Stimulated activated naive B cell treated with anti-CD40 and anti-IgM and Interleukin-4, amounts not matched to agents 10 μg/mL and 1 μg/mL and 100 μg/mL, for 72 hours (primary cell): Measurements from ENCODE around the gene PTPRS.
"Not testable (repeated sequence)": the region's sequence is repeated elsewhere in the genome, so short reads cannot be mapped to it uniquely, and the experiment has no call there.

Source experiments
- ATAC-seq, 2 donors: fragments of 150-1000 bp; cut with Tn5 transposase; replicated peaks; 2 replicates each; pipeline ENCODE4 v1.10.0; 2021; ENCODE audit warnings: moderate library complexity in 1 of 2
- DNase-seq: peaks from one replicate; pipeline ENCODE4 v3.0.0; 2021
- H3K27ac Mint-ChIP-seq: one replicate; pipeline ENCODE4 v1.8.0; 2022; ENCODE audit warnings: mild to moderate bottlenecking, mixed read lengths
- H3K27me3 Mint-ChIP-seq, 2 donors: one replicate each; pipeline ENCODE4 v1.8.0; 2022; ENCODE audit warnings: mixed read lengths in 2 of 2
- H3K36me3 Mint-ChIP-seq, 2 donors: one replicate each; pipeline ENCODE4 v1.8.0; 2022; ENCODE audit warnings: mixed read lengths in 2 of 2, mild to moderate bottlenecking in 1 of 2
- H3K4me1 Mint-ChIP-seq, 2 donors: one replicate each; pipeline ENCODE4 v1.8.0; 2022; ENCODE audit warnings: mixed read lengths in 2 of 2, mild to moderate bottlenecking in 1 of 2
- H3K4me3 Mint-ChIP-seq, 2 donors: one replicate each; pipeline ENCODE4 v1.8.0; 2022; ENCODE audit warnings: mild to moderate bottlenecking in 2 of 2, mixed read lengths in 2 of 2, moderate library complexity in 1 of 2
- H3K9me3 Mint-ChIP-seq, 2 donors: one replicate each; pipeline ENCODE4 v1.8.0; 2022; ENCODE audit warnings: mixed read lengths in 2 of 2, mild to moderate bottlenecking in 1 of 2

Gene PTPRS

DNA sequence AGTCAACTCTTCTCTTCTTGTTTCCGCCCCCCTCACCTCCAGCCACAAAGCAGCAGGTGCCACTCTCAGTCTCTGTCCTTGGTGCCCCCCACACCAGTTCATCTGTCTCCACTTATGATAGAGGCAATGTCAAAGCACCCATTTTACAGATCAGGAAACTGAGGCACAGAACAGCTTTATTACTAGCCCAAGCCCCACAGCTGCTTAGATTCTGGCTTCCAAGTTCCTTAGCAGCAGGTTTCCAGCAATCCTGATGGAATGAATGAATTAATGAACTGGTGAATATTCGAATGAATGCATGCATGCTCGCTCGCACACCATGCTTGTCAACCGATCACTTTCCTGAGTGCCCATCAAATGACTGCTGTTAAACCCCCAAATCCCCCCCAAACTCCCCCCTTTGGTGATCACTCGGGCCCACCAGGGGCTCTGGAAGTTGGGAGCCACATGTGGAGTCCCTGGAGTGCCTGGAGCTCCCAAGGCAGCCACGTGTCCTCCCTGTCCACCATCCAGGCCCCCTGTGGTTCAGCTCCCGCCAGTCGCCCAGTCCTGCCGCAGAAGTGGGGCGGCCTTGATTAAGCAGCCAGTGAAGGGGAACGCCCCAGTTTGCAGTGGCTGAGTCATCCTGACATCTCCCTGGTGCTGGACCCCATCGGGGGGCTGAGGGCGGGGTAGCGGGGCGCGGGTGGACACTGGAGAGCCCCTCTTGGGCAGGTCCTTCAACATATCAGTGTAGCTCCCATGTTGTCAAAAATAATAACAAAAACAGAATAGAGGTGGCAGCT is 6.8 kb downstream of the PTPRS start:
- no peak overlapping the region for H3K27ac Mint-ChIP-seq
- H3K4me3 Mint-ChIP-seq = no peak overlapping the region
- DNase-seq = no peak
- peaks cover 25 to 26% of the 10 kb centered on the region in 2 donors for H3K4me1 Mint-ChIP-seq
- no peaks in the 10 kb centered on the region for H3K9me3 Mint-ChIP-seq
- no peak for ATAC-seq
- peaks cover 55 to 57% of the 10 kb centered on the region in 2 donors for H3K27me3 Mint-ChIP-seq
- no peaks in the 10 kb centered on the region for H3K36me3 Mint-ChIP-seq

DNA sequence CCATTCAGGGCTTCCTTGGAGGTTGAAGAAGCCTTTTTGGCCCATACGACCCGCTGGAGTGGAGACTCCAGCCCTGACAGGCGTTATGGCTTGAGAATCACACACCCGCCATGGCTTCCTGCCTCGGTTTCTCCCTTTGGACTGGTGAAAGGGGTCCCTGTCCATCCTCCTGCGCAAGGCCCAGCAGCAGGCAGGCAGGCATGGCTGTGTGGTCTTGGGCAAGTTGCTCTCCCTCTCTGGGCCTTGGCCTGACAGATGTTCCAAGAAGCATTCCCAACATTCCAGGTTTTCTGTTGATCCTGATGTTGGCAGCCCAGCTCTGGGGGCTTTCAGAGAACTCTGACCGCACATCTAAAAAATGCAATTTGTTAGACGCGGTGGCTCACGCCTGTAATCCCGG is 8.1 kb downstream of the PTPRS start:
- Mint-ChIP-seq H3K36me3 (no peaks in the 10 kb centered on the region), H3K27ac (no peak overlapping the region), H3K4me1 (peaks cover 17 to 19% of the 10 kb centered on the region in 2 donors), H3K27me3 (peaks cover 49 to 54% of the 10 kb centered on the region in 2 donors), H3K4me3 (no peak overlapping the region), H3K9me3 (no peaks in the 10 kb centered on the region)
- DNase-seq = no peak
- no peak for ATAC-seq

DNA sequence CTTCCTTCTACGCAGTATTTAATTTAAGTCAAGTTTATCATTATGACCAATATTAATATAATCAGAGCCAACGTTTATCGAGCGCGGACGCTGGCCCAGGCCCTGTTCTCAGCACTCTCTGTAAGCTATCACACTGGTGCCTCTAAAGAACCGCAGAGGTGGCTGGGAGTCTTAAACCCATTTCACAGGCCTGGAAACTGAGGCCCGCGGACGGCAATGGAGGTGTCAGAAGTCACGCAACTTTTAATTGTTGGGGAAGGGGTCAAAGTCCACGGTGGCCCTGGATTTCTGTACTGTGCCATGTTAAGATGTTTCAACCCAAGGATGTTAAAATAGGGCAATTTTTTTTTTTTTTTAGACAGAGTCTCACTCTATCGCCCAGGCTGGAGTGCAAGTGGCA is 8.8 kb downstream of the PTPRS start:
- DNase-seq (no peak), ATAC-seq (no peak)
- Mint-ChIP-seq H3K4me1 (peaks cover 16 to 17% of the 10 kb centered on the region in 2 donors), H3K4me3 (no peak overlapping the region), H3K9me3 (no peaks in the 10 kb centered on the region), H3K27ac (no peak overlapping the region), H3K36me3 (no peaks in the 10 kb centered on the region), H3K27me3 (peaks cover 48 to 55% of the 10 kb centered on the region in 2 donors)

DNA sequence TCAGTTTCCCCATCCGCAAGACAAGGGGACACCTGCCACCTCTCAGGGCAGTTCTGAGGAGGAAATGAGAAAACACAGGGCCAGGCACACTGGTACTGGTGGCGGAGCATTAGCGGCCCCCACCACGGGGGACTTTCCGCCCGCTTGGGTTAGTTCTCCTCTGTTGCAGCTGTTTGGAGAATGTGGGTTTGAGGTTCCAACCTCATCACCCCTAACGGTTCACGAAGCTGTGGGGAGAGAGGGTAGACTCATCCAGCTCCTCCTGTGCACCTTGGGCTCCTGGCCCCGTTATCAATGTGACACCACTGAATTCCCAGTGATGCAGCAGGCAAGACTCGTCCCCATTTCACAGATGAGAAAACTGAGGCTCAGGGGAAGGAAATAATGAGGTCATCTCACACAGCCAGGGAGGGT is 10.3 kb downstream of the PTPRS start:
- Mint-ChIP-seq H3K4me3 (no peak overlapping the region), H3K4me1 (peaks cover 4% of the 10 kb centered on the region in 2 donors), H3K27ac (no peak overlapping the region), H3K36me3 (no peaks in the 10 kb centered on the region), H3K27me3 (peaks cover 37 to 48% of the 10 kb centered on the region in 2 donors), H3K9me3 (no peaks in the 10 kb centered on the region)
- peak; percentile 89 to 92 for ATAC-seq
- DNase-seq = peak; percentile 51

DNA sequence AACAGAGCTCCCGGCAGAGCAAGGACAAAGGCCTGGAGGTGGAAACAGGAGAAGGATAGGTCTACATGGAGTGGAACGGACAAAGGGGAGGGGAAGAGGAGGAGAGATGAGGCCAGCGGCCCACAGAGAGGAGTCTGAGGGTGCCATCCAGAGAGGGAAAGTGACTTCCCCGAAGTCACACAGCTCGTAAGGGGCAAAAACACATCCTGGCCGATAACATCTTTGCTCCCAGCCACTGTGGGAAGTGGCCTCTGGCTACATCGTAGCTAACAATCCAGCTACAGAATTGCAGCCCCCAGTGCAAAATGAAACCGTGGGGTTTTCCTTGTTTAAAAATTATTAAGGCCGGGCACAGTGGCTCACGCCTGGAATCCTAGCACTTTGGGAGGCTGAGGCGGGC is 11.5 kb downstream of the PTPRS start:
- ATAC-seq (no peak), DNase-seq (no peak)
- H3K27me3 Mint-ChIP-seq = peaks cover 28 to 36% of the 10 kb centered on the region in 2 donors
- H3K4me3 Mint-ChIP-seq = no peak overlapping the region
- H3K36me3 Mint-ChIP-seq = no peaks in the 10 kb centered on the region
- H3K4me1 Mint-ChIP-seq = no peaks in the 10 kb centered on the region
- peaks cover 4% of the 10 kb centered on the region in 2 donors for H3K9me3 Mint-ChIP-seq
- H3K27ac Mint-ChIP-seq = no peak overlapping the region

DNA sequence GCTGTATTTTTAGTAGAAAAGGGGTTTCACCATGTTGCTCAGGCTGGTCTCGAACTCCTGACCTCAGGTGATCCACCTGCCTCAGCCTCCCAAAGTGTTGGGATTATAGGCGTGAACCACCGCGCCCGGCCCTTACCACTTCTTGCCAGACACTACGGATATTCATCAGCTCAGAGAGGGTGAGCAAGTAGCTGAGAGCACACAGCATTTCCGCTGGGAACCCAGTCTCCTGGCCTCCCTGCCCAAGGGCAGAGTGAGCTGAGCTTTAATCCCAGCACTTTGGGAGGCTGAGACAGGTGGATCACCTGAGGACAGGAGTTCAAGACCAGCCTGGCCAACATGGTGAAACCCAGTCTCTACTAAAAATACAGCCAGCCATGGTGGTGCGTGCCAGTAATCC is 12.2 kb downstream of the PTPRS start:
- H3K36me3 Mint-ChIP-seq, H3K4me1 Mint-ChIP-seq, H3K4me3 Mint-ChIP-seq, ATAC-seq, DNase-seq, H3K9me3 Mint-ChIP-seq, H3K27ac Mint-ChIP-seq: not testable (repeated sequence)
- peaks cover 24 to 34% of the 10 kb centered on the region in 2 donors for H3K27me3 Mint-ChIP-seq

DNA sequence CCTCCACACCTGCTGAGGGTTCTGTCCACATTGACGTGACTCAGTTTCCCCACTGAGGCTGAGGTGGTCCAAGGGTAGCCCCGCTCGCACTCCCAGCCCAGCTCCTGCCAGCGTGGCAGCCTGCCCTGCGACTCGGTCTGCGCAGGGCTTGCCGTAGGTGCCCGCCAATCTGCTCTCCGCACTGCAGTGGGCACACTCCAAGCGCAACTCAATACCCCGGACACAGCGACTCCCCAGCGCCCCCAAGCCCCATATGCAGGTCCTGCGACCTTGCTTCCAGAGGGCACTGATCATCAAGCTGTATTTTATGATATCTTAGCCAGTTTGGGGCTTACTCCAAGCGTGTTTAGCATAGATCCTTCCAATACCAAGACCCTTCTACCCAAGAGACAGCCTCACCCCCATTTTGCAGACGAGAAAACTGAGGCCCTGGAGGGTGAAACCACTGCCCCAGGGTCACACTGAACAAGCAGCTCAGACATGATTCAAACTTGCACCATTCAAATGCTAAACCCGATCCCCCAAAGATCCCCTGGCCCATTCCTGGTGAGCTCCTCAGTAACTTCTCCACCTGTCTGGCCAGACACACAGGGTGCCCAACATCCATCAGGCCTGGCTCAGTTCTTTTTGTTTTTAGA is 13.5 kb downstream of the PTPRS start:
- Mint-ChIP-seq H3K36me3 (peaks cover 0 to 5% of the 10 kb centered on the region in 2 donors), H3K9me3 (peaks cover 4 to 5% of the 10 kb centered on the region in 2 donors), H3K27me3 (peaks cover 29 to 38% of the 10 kb centered on the region in 2 donors), H3K27ac (peak overlapping the region; percentile 16), H3K4me3 (no peak overlapping the region), H3K4me1 (peaks cover 8 to 15% of the 10 kb centered on the region in 2 donors)
- no peak for ATAC-seq
- DNase-seq = no peak

DNA sequence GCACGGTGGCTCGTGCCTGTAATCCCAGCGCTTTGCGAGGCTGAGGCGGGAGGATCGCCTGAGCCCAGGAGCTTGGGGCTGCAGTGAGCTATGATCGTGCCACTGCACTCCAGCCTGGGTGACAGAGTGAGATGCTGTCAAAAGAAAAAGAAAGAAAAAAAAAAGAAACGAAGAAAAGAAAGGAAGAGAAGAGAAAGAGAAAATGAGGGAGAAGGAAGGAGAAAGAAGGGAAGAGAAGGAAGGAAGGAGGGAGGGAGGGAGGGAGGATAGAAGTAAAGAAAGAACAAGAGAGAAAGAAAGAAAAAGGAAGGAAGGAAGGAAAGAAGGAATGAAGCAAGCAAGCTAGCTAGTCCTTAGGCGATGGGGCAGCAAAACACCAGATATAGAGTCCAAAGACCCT is 14.1 kb downstream of the PTPRS start:
- peaks cover 0 to 5% of the 10 kb centered on the region in 2 donors for H3K36me3 Mint-ChIP-seq
- no peak overlapping the region for H3K4me3 Mint-ChIP-seq
- H3K9me3 Mint-ChIP-seq = peaks cover 4 to 5% of the 10 kb centered on the region in 2 donors
- peaks cover 29 to 38% of the 10 kb centered on the region in 2 donors for H3K27me3 Mint-ChIP-seq
- H3K27ac Mint-ChIP-seq = no peak overlapping the region
- ATAC-seq = no peak
- peaks cover 11 to 19% of the 10 kb centered on the region in 2 donors for H3K4me1 Mint-ChIP-seq
- no peak for DNase-seq

DNA sequence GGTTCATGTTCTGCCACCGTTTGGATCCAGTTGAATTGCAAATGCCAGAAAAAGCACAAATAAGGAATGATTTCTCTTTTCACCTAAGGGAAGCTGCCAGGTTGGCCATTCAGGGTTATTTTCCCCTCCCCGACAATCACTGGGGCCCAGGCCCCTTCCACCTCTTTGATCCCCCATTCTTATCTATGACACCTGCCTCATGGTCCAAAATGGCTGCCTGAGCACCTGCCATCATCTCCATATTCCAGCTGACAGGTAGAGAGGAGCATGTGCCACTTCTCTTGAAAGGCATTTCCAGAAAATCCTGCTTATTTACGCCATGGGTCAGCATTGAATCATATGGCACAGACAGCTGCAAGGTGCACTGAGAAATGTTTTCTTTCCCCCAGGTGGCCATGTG is 15.7 kb downstream of the PTPRS start:
- Mint-ChIP-seq H3K36me3 (peaks cover 0 to 5% of the 10 kb centered on the region in 2 donors), H3K27me3 (peaks cover 29 to 50% of the 10 kb centered on the region in 2 donors), H3K4me1 (peaks cover 11 to 19% of the 10 kb centered on the region in 2 donors), H3K27ac (no peak overlapping the region), H3K4me3 (no peak overlapping the region), H3K9me3 (peaks cover 4 to 5% of the 10 kb centered on the region in 2 donors)
- ATAC-seq (no peak), DNase-seq (no peak)

DNA sequence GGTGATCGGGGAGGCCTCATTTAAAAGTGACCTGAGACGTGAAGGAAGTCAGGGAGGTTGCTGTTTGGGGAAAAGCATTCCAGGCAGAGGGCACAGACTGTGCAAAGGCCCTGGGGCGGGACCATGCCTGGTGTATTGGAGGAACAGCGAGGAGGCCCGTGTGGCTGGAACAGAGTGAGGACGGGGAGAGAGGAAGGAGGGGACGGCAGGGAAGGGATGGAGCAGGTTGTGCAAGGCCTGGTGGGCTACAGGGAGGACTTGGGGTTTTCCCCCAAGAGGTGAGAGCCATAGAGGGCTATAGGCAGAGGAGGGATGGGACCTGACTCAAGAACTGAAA is 17.2 kb downstream of the PTPRS start:
- peaks cover 0 to 5% of the 10 kb centered on the region in 2 donors for H3K36me3 Mint-ChIP-seq
- no peak overlapping the region for H3K27ac Mint-ChIP-seq
- H3K4me1 Mint-ChIP-seq = peaks cover 11 to 19% of the 10 kb centered on the region in 2 donors
- peaks cover 4 to 5% of the 10 kb centered on the region in 2 donors for H3K9me3 Mint-ChIP-seq
- no peak overlapping the region for H3K4me3 Mint-ChIP-seq
- no peak for DNase-seq
- H3K27me3 Mint-ChIP-seq = peaks cover 29 to 43% of the 10 kb centered on the region in 2 donors
- no peak for ATAC-seq

DNA sequence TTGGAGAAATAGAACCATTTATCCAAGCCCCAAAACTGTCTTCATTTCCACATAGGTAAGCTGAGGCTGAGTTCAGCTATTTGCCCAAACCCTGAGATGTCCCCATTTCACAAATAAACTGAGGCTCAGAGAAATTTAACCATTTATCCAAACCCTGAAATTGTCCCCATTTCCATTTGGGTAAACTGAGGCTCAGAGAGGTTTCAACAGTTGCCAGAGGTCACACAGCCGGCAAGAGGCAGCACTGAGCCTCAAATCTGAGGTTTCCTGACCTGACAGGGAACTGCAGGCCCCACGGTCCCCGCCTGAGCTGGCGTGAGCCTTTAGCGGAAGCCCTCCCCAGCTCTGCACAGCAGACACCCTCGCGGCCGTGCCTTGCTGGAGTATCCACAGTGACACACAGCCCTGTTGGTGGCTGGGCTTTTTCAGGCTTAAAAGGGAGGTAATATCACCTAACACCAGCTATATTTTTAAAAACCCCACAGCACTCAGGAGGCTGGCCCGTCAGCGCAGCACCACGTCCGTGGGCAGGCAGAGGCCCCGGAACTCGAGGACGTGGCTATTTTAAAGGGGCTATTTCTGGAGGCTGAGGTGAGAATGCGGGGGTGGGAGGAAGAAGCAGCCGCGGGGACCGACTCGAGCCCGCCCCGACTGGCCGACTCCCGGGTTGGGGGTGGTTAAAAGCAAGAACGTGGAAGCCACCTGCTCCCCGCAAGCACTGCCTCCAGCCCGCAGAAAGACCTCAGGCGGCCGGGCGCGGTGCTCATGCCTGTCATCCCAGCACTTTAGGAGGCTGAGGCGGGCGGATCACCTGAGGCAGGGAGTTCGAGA is 18.5 kb downstream of the PTPRS start:
- H3K36me3 Mint-ChIP-seq = peaks cover 0 to 5% of the 10 kb centered on the region in 2 donors
- H3K4me1 Mint-ChIP-seq = peaks cover 11 to 19% of the 10 kb centered on the region in 2 donors
- H3K9me3 Mint-ChIP-seq = peaks cover 4 to 5% of the 10 kb centered on the region in 2 donors
- peak overlapping the region; percentile 37 to 58 for H3K4me3 Mint-ChIP-seq
- H3K27me3 Mint-ChIP-seq = peaks cover 20 to 34% of the 10 kb centered on the region in 2 donors
- peak; percentile 89 to 95 for ATAC-seq
- DNase-seq = peak; percentile 72
- H3K27ac Mint-ChIP-seq = peak overlapping the region; percentile 83

DNA sequence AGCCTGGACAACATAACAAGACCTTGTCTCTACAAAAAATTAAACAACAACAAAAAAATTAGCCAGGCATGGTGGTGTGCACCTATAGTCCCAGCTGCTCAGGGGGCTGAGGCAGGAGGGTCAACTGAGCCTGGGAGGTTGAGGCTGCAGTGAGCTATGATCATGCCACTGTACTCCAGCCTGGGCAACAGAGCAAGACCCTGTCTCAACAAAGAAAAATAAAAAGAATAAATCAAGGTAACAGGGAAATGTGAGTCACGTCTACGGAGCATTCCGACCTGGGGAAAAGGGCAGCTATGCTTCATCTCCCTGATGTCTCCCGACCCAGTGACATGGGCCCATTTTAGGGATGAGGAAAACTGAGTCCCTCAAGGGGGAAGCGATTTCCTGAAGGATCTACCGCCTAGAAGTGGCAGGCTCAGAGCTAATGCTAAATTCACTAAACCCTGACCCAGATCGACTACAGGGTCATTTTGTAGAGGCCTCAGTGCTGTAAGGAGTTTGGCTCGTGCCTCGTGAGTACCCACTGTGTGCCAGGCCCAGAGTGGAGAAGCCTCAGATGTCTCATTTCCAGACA is 19.5 kb downstream of the PTPRS start:
- peaks cover 13 to 19% of the 10 kb centered on the region in 2 donors for H3K4me1 Mint-ChIP-seq
- H3K9me3 Mint-ChIP-seq = peaks cover 4 to 5% of the 10 kb centered on the region in 2 donors
- DNase-seq (no peak), ATAC-seq (no peak)
- H3K27ac Mint-ChIP-seq = no peak overlapping the region
- peaks cover 0 to 5% of the 10 kb centered on the region in 2 donors for H3K36me3 Mint-ChIP-seq
- H3K4me3 Mint-ChIP-seq = no peak overlapping the region
- peaks cover 16 to 34% of the 10 kb centered on the region in 2 donors for H3K27me3 Mint-ChIP-seq

DNA sequence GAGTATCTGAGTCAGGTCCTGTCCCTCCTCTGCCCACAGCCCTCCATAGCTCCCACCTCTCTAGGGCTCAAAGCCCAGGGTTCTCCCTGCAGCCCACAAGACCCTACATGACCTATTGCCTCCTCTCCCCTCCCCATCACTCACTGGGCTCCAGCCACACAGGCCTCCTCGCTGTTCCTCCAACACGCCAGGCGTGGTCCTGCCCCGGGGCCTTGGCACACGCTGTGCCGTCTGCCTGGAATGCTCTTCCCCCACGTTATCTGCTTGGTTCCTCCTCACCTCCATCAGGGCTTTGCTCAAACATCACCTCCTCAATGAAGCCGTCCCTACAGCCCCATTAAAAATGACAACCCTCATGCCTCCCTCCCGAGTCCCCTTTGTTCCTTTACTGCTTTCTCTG is 21.1 kb downstream of the PTPRS start:
- Mint-ChIP-seq H3K36me3 (peaks cover 0 to 5% of the 10 kb centered on the region in 2 donors), H3K4me1 (peaks cover 13 to 19% of the 10 kb centered on the region in 2 donors), H3K27me3 (peaks cover 19 to 47% of the 10 kb centered on the region in 2 donors), H3K27ac (no peak overlapping the region), H3K4me3 (no peak overlapping the region), H3K9me3 (peaks cover 0 to 2% of the 10 kb centered on the region in 2 donors)
- ATAC-seq (no peak), DNase-seq (no peak)

DNA sequence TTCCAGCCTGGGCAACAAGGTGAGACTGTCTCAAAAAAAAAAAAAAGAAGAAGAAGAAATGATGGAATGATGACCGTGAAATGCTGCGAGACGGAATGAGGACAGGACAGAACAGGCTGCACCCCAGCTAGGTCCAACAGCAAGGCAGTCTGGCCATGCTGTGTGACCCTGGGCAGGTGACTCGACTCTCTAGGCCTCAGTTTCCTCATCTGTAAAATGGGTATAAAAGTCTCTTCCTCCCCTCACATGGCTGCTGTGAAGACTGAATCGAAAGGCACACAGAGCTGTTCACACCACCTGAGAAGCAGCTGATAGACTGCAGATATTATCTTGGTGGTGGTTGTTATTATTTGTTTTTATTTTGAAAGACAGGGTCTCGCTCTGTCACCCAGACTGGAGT is 22.3 kb downstream of the PTPRS start:
- Mint-ChIP-seq H3K4me3 (no peak overlapping the region), H3K36me3 (peaks cover under 1 to 1% of the 10 kb centered on the region in 2 donors)

More for the DNA sequence above, 22.3 kb downstream of the PTPRS start:
- Mint-ChIP-seq H3K4me1 (peaks cover 10 to 20% of the 10 kb centered on the region in 2 donors), H3K9me3 (peaks cover 0 to 2% of the 10 kb centered on the region in 2 donors), H3K27me3 (peaks cover 14 to 46% of the 10 kb centered on the region in 2 donors), H3K27ac (no peak overlapping the region)
- DNase-seq (no peak), ATAC-seq (no peak)
